ENCODE measurements around the gene NPPB.

The NPPB gene

GRCh38 chr1:11826946-11827345 is 31.8 kb downstream of the NPPB start:
- TF ChIP-seq CTCF (IDR thresholded peaks at IDR 0.05; ENCODE audit: low read depth, low read length): no peak
- H3K4me3 ChIP-seq (ENCODE audit: low read depth, low read length): no peak overlapping the region

GRCh38 chr1:11825131-11825530 is 33.6 kb downstream of the NPPB start:
- no peak overlapping the region for H3K4me3 ChIP-seq (ENCODE audit: low read depth, low read length)
- TF ChIP-seq CTCF (IDR thresholded peaks at IDR 0.05; ENCODE audit: low read depth, low read length): no peak

GRCh38 chr1:11823366-11824137 is 35.2 kb downstream of the NPPB start:
- no peak for TF ChIP-seq CTCF (IDR thresholded peaks at IDR 0.05; ENCODE audit: low read depth, low read length)
- H3K4me3 ChIP-seq (ENCODE audit: low read depth, low read length): no peak overlapping the region

- no peak for TF ChIP-seq CTCF (IDR thresholded peaks at IDR 0.05; ENCODE audit: low read depth, low read length)
- no peak overlapping the region for H3K4me3 ChIP-seq (ENCODE audit: low read depth, low read length)
Measured at GRCh38 chr1:11822091-11822490, 36.7 kb downstream of the NPPB start.

GRCh38 chr1:11817192-11817591 is 41.6 kb downstream of the NPPB start:
- no peak overlapping the region for H3K4me3 ChIP-seq (ENCODE audit: low read depth, low read length)
- TF ChIP-seq CTCF (IDR thresholded peaks at IDR 0.05; ENCODE audit: low read depth, low read length): no peak

GRCh38 chr1:11813021-11813420 is 45.7 kb downstream of the NPPB start:
- no peak for TF ChIP-seq CTCF (IDR thresholded peaks at IDR 0.05; ENCODE audit: low read depth, low read length)
- no peak overlapping the region for H3K4me3 ChIP-seq (ENCODE audit: low read depth, low read length)
